Stimulated activated CD8-positive, alpha-beta memory T cell treated with anti-CD3 and anti-CD28 coated beads, Interleukin-4, amount 100 ng/mL, for 1 hour (primary cell): ENCODE results near the gene ZNF485.

Experiments
- DNase-seq, 2 donors: peaks; one replicate each; pipeline ENCODE4 v3.0.0-alpha.2; 2020; ENCODE audit warnings: low read depth in 2 of 2, low spot score in 1 of 2

The ZNF485 gene

DNA sequence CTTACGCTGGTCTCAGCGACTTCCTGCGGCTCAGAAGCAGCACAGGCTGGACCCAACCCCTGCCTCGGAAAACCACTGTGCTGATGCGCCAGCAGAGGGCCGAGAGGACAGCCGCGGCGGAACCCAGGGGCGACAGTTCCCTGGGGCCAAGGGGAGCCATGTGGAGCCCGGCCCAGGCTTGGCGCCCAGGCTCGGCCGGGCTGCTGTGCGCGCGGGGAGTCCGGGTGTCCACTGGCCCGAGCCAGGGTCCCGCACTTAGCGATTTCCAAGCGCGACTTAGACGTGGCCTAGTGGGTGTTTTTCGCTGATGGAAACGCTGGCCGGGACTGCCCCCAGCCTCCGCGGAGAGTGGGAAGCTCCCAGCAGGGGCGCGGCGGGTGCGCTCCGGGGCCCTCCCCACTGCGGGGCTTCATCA lies 61.1 kb downstream of the ZNF485 start:
- no peak for DNase-seq
